HG02973 (cell line): Measurements from ENCODE around the gene PLAGL1.
A peak's percentile ranks its signal among the peaks of the same experiment; 100 is the strongest.
"Not testable (repeated sequence)": the region's sequence is repeated elsewhere in the genome, so short reads cannot be mapped to it uniquely, and the experiment has no call there.

Source experiments
- ATAC-seq: cut with Tn5 transposase; IDR thresholded peaks from one replicate; pipeline ENCODE4 v1.9.1; 2021; ENCODE audit warnings: moderate library complexity; ENCODE audit not compliant: unreplicated experiment

The PLAGL1 gene

DNA sequence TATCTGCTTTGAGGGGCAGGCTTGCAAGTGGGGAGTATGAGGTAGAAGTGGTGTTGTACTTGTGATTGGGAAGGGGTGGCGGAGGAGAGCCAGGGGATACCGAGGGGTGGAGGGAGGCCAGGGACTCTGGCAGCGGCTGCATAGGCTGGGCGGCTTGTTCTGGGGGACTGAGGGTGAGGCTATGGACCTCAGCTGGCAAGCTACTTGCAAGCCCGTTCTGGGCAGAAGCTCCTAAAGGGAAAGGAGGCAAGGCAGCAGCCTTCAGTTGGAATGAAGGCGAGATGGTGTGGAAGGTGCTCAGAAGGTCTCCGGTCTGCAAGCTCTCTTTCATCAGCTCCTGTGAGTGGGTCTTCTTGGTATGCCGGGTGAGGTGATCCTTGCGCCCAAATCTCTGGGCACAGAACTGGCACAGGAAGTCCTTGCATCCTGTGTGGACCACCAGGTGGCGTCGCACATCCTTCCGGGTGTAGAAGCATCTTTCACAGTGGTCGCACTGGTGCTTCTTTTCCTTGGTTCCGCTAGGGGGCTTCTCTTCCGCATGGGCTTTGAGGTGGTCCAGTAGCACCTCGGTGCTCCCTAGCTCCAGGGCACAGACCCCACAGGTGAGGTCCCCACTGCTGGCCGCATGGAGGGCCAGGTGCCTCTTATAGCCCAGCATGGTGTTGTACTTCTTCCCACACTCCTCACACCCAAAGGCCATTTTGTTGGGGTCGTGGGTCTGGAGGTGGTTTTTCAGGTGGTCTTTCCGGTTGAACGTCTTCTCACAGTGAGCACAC is 66.0 kb downstream of the PLAGL1 start:
- ATAC-seq, result no peak

DNA sequence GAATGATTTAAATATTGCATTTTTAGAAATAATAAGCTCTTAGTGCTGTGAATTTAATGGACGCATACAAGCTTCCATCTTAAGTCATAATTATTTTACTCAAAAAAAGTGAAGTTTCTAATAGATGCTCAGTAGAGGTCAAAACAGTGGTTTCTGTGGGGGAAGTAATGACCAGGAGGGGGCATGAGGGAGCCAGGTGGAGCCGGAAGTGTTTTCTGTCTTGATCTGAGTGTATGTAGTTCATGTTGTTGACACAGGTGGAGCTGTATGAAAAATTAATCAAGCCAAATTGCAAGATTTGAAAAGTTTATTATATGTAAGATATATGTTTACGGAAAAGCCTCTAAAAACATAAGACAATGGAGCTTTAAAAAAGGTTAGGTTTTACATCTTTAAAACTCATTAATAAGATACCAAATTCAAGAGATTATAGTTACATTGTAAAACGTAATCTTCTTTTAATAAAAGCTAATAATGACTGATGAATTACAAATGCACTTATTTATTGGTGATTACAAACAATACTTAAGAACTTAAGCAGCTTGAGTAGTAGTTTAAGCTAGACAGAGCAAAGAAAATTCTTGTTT is 68.0 kb downstream of the PLAGL1 start:
- ATAC-seq, result peak; percentile 99

DNA sequence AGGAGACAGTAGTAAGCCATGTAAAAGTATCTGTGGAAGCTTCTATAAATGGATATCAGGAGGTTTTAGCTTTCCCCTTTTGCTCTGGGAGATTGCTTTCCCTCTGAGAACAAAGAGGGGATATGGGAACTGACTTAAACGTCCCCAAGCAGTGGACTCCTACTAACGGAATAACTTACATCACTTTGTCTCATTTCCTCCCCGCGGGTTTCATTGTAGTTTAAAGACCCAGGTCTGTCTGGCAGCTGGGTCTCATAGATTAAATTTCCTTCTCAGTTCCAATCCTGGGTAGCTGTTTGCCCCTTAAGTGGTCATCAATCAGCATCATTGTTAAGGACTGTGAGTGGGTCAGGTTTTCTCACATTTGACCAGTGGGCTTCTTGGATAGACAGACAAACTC is 68.7 kb downstream of the PLAGL1 start:
- no peak for ATAC-seq

DNA sequence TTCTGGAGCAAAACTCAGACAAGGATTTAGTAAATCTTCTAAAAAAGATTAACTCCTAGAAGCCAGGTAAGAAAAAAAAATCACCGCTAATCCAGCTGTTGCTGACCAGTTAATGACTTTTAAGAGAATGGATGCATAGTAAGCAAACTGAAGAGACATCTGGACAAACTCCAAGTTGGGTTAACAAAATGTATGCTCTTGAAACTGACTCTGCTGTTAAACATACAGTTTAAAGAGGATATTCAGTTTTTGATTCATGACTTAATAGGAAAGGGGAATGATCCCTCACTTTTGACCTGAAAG is 70.4 kb downstream of the PLAGL1 start:
- no peak for ATAC-seq

GRCh38 chr6:143936778-143937667 is 71.0 kb downstream of the PLAGL1 start:
- no peak for ATAC-seq

GRCh38 chr6:143936347-143936746 is 71.7 kb downstream of the PLAGL1 start:
- no peak for ATAC-seq

DNA sequence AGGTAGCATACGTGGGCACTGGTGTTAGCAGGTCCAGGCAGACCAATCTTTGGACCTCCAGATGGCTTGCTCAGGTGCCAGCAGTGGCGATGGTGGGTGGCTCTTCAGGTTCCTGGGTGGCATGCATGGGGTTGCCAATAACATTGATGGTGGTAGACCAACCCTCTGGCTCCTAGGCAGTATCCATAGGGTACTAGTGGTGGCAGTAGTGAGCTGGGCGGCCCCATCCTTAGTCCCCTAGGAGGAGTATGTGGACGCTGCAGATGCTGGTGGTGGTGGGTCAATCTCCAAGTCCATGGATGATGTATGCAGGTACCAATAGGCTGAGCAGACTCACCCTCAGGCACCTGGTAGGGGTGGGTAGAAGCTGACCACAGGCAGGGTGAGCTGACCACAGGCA is 73.2 kb downstream of the PLAGL1 start:
- no peak for ATAC-seq

GRCh38 chr6:143934331-143934730 is 73.7 kb downstream of the PLAGL1 start:
- no peak for ATAC-seq

- no peak for ATAC-seq
Observed at GRCh38 chr6:143929975-143930374, 78.1 kb downstream of the PLAGL1 start.

- no peak for ATAC-seq
Observed at GRCh38 chr6:143928853-143929252, 79.2 kb downstream of the PLAGL1 start.

DNA sequence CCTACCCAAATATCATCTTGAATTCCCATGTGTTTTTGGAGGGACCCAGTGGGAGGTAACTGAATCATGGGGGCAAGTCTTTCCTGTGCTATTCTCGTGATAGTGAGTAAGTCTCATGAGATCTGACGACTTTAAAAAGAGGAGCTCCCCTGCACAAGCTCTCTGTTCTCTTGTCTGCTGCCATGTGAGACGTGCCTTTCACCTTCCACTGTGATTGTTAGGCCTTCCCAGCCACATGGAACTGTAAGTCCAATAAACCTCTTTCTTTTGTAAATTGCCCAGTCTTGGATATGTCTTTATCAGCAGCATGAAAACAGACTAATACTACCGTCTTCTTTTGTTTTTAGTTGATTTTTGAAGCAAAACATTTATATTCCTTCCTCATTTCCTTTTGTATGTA is 91.0 kb downstream of the PLAGL1 start:
- not testable (repeated sequence) for ATAC-seq

- ATAC-seq, result no peak
Observed at GRCh38 chr6:143912671-143913070, 95.4 kb downstream of the PLAGL1 start.

DNA sequence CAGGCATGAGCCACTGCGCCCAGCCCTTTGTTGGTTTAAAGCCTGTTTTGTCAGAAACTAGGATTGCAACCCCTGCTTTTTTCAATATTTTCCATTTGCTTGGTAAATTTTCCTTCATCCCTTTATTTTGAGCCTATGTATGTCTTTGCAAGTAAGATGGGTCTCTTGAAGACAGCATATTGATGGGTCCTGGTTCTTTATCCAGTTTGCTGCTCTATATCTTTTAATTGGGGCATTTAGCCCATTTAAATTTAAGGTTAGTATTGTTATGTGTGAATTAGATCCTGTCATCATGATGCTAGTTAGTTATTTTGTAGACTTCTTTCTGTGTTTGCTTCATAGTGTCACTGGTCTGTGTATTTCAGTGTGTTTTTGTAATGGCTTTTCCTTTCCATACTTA is 97.0 kb downstream of the PLAGL1 start:
- no peak for ATAC-seq

GRCh38 chr6:143902827-143903226 is 105.2 kb downstream of the PLAGL1 start:
- no peak for ATAC-seq

DNA sequence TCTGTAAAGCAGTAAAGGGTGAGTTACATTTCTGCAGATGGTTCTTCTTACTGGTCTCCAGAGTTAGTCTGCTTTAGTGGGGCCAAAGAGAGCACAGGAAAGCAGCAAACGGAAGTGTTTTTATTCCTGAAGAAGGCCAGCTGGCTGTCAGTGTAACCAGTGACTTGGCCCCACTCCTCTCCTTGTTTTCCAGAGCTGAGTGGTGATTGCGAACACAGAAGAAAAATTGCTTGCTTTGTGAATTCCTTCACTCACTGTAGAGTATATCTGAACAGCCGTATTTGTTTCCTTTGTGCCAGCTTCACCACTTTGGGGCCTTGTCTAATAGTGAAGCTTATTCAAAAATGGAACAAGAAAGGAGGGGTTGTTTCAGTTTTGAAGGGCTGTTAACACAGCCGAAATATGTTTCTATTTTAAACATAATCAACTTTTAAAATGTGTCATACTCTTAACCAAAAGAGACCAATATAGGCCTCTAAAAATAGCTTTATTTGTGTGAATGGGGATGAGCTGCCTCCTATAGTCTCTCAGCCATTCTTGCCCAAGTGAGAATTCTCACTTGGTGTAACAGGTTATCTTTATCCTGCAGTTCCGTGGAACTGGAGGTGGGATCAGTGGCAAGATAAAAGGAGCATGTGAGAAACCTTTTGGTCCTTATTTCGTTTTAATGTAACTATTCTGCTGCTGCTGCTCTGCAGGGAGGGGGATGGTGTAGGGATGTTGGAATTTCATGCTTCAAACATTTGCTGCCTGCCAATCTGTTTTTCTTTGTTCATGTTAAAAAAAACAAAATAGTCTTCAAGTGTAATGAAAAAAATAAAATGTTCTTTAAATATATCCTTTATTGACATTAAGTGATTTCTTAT is 105.9 kb downstream of the PLAGL1 start:
- ATAC-seq, result peak; percentile 98

- no peak for ATAC-seq
Observed at GRCh38 chr6:143900358-143900757, 107.7 kb downstream of the PLAGL1 start.

GRCh38 chr6:143896126-143896860 is 111.8 kb downstream of the PLAGL1 start:
- no peak for ATAC-seq

DNA sequence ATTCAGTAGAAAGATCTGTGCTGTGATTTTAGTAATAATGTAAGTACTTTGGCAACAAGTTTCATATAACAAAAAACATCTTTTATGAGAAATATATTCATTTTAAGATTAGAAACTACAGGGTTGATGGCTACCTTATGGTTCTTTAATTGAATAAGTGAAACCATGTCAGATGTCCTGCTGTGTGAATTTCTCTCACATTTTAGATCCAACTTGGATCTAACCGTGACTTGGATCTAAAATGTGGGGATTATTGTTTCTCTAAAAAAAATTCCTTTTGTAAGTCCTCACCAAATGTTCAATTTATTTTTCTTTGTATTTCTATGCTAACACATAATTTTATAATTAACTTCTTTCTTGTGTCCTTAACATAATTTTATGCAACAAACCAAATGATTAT is 113.4 kb downstream of the PLAGL1 start:
- ATAC-seq, result no peak
